G401 (cell line): ENCODE measurements around the gene LRRC8A. TPM values are rescaled to one million over a fixed set of nuclear protein-coding genes. Genes with fewer than 3 reads are reported as not detected.
"Not testable (repeated sequence)": the region's sequence is repeated elsewhere in the genome, so short reads cannot be mapped to it uniquely, and the experiment has no call there.

Experiments
- DNase-seq: peaks from one replicate; pipeline ENCODE4 v3.0.0-alpha.2; 2015; ENCODE audit warnings: low spot score
- in situ Hi-C: cut with HindIII; loops from 2 replicates; pipeline ENCODE4 v1.10.0; 2016; ENCODE audit warnings: low sequenced_read_pairs, mixed read lengths
- total RNA-seq: library from RNA; depleted of rRNA; stranded (reverse); fragments of >200 nt; shearing (Covaris generic); gene quantifications from 2 replicates; pipeline ENCODE4 v1.2.3, GENCODE V29; 2014; rRNA removed

Gene LRRC8A
- total RNA-seq, result 19.6 and 38.7 TPM in 2 replicates

DNA sequence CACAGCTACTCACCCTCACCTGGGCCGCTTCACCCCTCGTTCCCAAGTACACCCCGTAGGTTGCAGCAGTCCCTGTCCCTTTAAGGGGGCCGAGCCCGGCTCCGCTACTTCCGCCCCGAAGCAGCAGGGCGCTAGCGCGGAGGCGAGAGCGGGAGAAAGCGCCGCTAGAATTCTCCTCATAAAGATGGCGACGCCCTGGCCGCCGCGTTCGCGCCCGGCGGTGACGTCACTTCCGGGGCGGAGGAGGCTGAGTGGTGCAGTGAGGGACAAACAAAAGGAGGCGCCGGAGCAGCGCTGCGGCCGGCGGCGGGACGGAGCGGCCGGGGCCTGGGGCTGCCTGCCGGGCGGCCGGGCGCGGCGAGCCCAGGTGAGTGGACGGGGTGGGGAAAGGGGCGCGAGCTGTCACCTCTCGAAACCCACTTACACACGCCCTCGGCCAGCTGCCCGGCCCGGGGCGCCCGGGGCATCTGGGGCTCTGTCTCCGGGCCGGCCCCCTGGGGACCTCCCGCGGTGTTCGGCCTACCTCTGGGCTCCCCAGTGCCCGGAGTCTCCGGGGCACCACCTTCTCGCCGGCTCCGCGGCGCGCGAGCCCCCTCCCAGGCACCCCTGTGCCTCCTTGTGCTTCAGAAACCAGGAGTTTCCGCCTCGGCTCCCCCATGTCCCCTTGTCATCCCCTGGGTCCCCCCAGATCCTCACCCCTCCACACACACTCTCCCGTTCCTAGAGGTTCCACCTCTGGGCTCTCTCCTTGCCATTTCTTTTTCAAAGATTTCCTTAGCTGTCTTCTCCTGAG, at the start of gene LRRC8A, which contains the start of gene KYAT1:
TSS of gene LRRC8A (plus strand) at position 250 of the 793 bp plus-strand sequence. CDS start 25,032 bp downstream, outside the sequence.
TSS of gene KYAT1 (minus strand) at position 67 of the 793 bp plus-strand sequence. CDS start 36,545 bp downstream, outside the sequence.
- in situ Hi-C loops, result no loop called here
- DNase-seq, result peak; percentile 97

DNA sequence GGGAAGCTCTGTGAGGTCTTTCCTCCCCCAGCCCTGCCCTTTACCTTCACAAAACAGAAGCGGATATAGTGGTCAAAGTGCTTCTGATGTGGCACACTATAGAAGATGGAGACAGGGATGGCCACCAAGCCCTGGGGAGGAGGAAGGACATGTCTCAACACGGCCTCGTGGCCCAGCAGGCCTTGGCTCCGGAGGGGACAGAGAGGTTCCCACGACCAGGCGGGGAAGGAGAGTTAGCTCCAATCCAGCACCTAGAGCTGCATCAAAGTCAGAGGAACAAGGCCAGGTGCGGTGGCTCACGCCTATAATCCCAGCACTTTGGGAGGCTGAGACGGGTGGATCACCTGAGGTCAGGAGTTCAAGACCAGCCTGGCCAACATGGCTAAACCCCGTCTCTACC, 48.2 kb upstream of the LRRC8A start:
- DNase-seq, result no peak
- in situ Hi-C loops, result no loop called here

DNA sequence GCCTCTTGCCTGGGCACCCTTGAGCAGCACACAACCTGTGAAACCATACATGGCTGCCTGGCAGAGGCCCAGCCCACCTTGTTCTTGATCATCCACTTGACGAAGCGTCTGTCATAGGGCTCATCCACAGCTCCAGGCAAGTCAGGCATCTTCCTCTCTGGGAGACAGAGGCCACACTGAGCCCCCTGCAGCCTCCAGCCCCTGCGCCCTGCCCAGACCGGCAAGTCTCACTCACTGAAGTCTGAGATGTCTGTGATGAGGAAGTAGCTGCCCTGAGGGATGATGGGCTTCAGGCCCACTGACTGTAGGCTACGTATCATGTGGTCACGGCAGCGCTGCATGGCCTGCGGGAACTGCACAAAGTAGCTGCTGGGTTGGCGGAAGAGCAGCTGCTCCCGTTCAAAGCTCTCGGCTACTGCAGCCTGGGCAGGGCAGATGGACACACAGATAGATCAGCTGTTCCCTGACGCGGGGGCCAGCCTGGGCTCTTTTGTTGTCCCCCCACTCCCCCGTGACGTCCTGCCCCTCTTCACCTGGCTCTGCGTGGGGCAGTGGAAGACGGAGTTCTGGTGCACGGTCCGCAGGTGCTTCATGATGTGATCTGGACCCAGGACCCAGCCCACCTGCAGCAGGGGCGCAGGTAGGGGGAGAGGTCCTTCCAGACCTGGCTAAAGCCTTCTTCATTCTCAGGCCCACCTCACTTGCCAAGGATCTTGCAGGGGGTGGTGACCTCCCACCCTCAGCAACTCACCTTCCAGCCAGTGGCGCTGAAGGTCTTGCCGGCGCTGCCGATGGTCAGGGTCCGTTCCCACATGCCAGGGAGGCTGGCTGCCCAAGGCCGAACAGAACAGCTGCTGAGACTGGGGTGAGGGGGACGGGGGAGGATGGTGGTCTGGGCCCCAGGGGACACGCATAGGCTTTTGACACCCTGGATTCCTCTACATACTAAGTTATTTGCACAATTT, 46.4 kb upstream of the LRRC8A start:
- in situ Hi-C loops, result no loop called here
- DNase-seq, result no peak

DNA sequence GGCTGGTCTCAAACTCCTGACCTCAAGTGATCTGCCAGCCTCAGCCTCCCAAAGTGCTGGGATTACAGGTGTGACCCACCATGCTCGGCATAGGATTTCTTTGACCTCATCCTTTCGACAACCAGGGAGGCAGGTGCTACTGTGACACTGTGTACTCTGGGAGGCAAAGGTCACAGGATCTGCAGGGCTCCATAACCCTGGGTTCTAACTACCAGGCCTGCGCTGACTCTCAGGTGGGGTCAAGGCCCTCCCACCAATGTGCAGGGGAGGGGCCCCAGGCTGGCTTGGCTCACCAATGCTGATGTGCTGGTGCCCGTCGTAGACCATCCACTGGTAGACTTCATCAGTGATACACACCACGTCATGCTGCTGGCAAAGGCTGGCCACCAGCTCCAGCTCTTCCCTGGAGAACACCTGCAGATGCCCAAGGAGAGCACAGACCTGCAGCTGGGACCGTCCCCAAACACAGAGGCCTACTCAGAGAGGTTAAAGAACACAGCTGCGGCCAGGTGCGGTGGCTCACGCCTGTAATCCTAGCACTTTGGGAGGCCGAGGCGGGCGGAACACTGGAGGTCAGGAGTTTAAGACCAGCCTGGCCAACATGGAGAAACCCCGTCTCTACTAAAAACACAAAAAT, 45.3 kb upstream of the LRRC8A start:
- in situ Hi-C loops, result no loop called here
- DNase-seq, result no peak

DNA sequence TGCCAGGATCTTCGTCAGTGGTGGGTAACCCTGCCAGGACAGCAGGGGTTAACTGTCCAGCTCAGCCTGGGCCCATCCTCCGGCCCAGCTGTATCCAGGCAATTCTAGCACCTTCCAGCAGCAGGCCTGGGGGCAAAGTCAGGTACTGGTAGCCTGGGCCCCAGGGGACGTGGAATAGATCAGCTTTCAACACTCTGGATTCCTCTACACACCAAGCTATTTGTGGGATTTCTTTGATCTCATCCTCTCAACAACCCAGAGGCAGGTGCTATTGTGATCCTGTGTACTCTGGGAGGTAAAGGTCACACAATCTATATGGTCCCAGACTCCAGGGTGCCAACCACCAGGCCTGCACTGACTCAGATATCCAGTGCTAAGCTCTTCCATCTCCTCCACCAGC, 43.6 kb upstream of the LRRC8A start:
- in situ Hi-C loops, result no loop called here
- DNase-seq, result no peak

DNA sequence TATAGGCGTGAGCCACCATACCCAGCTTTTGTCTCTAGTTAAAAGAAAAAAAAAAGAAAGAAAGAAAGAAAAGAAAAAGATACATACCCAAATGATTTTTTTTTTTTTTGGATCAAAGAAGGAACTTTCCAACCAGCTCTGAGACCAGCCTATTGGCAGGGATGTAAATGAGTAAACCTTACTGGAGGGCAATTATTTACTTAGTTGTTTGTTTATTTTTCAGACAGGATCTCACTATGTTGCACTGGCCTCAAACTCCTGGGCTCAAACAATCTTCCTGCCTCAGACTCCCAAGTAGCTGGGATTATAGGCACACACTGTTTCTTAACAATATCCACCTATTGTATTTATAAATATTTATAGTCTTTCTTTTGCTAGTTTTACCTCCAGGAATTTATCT, 41.4 kb upstream of the LRRC8A start:
- DNase-seq, result no peak
- in situ Hi-C loops, result no loop called here

DNA sequence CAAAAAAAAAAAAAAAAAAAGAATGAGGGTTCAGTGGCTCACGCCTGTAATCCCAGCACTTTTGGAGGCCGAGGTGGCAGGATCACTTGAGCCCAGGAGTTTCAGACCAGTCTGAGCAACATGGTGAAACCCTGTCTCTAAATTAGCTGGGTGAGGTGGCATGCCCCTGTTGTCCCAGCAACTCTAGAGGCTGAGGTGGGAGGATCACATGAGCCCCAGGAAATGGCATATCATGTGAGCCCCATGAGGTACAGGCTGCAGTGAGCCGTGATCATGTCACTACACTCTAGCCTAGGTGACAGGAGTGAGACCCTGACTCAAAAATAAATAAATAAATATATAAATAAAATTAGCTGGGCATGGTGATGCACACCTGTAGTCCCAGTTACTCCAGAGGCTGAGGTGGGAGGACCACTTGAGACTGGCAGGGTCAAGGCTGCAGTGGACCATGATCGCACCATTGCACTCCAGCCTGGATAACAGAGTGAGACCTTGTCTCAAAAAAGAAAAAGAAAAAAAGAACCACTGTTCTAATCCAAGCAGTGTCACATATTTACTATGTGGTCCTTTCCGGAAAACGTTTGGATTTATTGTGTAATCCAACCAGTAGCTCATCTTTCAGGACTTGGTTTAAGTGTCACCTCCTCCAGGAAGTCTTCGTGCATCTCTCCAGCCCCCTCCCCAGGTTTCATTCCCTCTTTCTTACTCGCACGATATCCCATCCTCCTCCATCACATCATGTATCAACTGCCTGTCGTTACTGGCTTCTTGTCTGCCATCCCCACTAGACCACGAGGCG, 40.0 kb upstream of the LRRC8A start:
- DNase-seq, result no peak
- in situ Hi-C loops, result no loop called here

DNA sequence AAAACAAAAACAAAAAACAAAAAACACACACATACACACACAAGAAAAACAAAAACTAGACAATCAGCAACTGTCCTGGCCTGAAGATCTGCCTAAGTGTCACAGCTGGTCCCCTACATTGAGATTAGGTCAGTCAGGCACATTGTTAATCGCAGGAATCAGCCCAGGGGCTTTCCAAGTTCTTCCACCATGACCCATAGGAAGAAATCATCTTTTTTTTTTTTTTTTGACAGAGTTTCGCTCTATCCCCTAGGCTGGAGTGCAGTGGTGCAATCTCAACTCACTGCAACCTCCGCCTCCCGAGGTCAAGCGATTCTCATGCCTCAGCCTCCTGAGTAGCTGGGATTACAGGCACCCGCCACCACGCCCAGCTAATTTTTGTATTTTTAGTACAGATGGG, 38.8 kb upstream of the LRRC8A start:
- in situ Hi-C loops, DNase-seq: not testable (repeated sequence)

DNA sequence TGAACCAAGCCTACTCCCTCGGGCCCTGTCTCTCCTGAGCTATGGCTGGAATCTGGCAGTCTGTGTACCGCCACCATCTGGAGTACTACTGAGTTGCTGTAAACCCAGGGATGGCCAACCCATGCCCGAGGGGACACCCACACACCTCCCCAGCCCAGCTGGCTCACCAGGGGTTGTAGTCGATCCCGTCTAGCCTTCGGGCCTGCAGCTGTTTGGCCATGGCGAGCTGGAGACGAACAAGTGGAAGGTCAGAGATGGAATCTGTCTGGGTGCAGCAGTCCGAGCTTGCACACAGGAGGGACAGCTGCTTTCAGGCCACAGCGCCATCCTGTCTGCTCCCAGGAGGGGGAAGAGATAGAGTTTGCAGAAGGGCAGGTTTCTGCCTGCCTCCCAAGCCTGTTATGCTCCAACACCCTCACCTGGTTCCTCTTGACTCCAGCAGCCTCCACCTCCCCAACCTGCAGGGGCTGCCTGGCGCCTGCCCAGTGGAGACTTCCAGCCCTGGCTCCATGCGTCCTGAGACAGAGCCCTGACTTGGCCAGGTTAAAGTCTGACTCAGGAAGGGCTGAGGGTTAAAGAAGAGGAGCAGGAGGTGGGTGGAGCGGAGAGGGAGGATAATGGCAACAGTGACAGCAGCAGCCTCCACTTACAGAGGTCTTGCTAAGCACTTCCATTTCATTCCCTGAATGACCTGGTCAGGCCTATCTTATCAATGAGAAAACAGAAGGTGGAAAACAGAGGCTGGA, 36.6 kb upstream of the LRRC8A start:
- in situ Hi-C loops, result no loop called here
- DNase-seq, result no peak

DNA sequence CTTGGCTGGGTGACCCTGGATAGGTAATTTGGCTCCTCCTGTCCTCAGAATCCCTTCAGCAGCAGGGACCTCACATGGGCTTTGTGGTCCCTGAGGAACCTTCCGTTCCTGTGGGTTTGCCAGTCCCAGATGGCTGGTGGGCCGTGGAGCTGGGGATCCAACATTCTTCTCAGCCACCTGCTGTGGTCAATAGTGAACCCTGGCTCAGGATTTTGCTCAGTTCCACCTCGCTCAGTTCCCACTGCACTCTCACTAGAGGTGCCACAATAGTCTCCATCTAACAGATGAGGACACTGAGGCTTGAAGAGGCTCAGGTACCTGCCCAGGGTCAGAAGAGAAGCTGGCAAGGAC, 35.3 kb upstream of the LRRC8A start:
- no peak for DNase-seq
- in situ Hi-C loops, result no loop called here

DNA sequence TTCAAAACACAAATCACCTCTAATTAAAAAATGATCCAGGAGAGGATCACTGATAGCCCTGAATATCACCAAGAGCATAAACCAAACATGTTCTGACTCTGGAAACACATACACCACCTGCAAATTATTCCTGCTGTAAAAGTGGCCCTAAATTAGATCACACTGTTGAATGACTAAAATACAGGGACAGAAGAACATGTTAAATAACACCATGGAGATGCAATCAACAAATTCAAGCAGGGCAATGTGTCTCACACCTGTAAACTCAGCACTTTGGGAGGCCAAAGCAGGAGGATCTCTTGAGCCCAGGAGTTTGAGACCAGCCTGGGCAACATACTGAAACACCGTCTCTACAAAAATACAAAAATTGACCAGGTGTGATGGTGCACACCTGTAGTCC, 34.1 kb upstream of the LRRC8A start:
- DNase-seq, result no peak
- in situ Hi-C loops, result no loop called here

DNA sequence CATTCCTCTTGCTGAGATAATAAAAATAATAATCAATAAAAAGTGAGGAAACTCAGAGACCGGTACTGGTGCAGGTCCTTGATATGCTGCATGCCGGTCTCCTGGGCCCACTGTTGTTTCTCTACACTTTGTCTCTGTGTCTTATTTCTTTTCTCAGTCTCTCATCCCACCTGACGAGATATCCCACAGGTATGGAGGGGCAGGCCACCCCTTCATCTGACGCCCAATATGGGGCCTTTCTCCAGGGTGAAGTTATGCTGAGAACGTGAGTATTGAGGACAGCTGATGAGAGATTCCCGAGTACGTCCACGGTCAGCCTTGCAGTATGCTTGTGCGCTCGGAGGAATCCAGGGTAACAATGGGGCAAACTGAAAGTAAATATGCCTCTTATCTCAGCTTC, 30.9 kb upstream of the LRRC8A start:
- in situ Hi-C loops, DNase-seq: not testable (repeated sequence)

DNA sequence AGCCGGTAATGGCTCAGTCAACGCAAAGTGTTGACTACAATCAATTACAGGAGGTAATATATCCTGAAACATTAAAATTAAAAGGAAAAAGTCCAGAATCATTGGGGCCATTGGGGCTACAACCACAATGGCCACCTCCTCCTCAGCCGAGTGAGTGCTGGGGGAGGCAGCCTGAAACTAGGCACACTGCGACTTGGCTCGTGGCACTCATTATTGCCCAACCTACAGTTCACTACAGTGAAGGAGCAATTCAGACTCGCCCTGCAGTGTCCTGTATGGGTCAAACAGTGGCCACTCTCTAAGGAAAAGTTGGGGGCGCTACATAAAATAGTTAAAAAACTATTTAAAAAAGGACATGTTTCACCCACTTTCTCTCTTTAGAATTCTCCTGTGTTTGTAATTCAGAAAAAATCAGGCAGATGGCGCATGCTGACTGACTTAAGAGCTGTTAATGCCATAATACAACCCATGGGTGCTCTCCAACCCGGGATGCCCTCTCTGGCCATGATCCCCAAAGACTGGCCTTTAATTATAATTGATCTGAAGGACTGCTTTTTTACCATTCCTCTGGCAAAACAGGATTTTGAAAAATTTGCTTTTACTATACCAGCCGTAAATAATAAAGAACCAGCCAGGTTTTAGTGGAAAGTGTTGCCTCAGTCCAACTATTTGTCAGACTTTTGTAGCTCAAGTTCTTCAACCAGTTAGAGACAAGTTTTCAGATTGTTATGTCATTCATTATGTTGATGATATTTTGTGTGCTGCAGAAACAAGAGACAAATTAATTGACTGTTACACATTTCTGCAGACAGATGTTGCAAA, 29.9 kb upstream of the LRRC8A start:
- peak; percentile 50 for DNase-seq
- in situ Hi-C loops, result not testable (repeated sequence)

DNA sequence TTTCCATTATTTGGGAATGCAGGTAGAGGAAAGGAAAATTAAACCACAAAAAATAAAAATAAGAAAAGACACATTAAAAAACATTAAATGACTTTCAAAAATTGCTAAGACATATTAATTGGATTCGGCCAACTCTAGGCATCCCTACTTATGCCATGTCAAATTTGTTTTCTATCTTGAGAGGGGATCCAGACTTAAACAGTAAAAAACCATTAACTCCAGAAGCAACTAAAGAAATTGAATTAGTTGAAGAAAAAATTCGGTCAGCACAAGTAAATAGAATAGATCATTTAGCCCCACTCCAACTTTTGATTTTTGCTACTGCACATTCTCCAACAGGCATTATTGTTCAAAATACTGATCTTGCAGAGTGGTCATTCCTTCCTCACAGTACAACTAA, 29.3 kb upstream of the LRRC8A start:
- DNase-seq, in situ Hi-C loops: not testable (repeated sequence)

DNA sequence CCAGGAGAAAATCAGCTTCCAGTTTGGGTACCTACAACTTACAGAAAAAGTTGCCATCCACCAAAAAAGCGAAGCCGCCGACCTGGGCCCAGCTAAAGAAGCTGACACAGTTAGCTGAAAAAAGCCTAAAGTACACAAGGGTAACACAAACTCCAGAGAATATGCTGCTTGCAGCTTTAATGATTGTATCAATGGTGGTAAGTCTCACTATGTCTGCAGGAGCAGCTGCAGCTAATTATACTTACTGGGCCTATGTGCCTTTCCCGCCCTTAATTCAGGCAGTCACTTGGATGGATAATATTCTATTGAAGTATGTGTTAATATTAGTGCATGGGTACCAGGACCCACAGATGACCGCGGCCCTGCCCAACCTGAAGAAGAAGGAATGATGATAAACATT, 27.5 kb upstream of the LRRC8A start:
- DNase-seq, in situ Hi-C loops: not testable (repeated sequence)

DNA sequence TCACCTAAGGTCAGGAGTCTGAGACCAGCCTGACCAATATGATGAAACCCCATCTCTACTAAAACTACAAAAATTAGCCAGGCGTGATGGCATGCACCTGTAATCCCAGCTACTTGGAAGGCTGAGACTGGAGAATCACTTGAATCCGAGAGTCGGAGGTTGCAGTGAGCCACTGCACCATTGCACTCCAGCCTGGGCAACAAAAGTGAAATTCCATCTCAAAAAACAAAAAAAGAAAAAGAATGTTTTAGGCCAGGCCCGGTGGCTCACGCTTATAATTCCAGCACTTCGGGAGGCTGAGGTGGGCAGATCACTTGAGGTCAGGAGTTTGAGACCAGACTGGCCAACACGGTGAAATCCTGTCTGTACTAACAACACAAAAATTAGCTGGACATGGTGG, 23.5 kb upstream of the LRRC8A start:
- DNase-seq, in situ Hi-C loops: not testable (repeated sequence)

DNA sequence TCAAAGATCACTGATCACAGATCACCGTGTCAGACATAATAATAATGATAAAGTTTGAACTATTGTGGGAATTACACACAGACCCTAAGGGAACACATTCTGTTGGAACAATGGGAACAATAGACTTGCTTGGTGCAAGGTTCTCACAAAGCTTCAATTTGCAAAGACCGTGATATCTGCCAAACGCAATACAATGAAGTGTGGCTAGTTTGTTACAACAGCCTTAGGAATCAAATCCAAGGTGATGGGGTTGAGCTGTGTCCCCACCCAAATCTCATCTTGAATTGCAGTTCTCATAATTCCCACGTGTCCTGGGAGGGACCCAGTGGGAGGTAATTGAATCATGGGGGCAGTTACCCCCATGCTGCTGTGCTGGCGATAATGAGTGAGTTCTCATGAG, 21.0 kb upstream of the LRRC8A start:
- no peak for DNase-seq
- in situ Hi-C loops, result no loop called here
